GM12878 (cell line): ENCODE measurements around the gene KDELR1. TPM values are rescaled to one million over a fixed set of nuclear protein-coding genes. Genes with fewer than 3 reads are reported as not detected.

Experiments
- ATAC-seq: fragments of 200-7000 bp; cut with Tn5 transposase; 3 replicates; pipeline ENCODE4 v1.9.1; 2020; ENCODE audit warnings: mild to moderate bottlenecking, moderate library complexity
- BruUV-seq: library from RNA; stranded (reverse); fragments of 400-500 nt; replicated peaks from 2 replicates; lab custom pipeline; 2021; lab: Mats Ljungman, UMichigan
- CTCF ChIA-PET: fragments of 300-600 bp; sonication (Branson Sonifier 250); formaldehyde crosslinking; extraction: SDS; loops from one replicate; lab custom pipeline; 2021; ENCODE audit warnings: inconsistent platforms; lab: Yijun Ruan, JAX
- POLR2A ChIA-PET: fragments of 350-600 bp; formaldehyde crosslinking; extraction: SDS; loops from one replicate; lab custom pipeline; 2021; ENCODE audit warnings: inconsistent platforms; lab: Charles Lee
- RAD21 ChIA-PET: fragments of 300-600 bp; sonication (Branson Sonifier 250); formaldehyde crosslinking; loops from one replicate; lab custom pipeline; 2023; ENCODE audit warnings: antibody characterized with exemption; ENCODE audit not compliant: unreplicated experiment; lab: Charles Lee
- SMC1A ChIA-PET: fragments of 300-600 bp; sonication (Branson Sonifier 250); formaldehyde crosslinking; loops from one replicate; lab custom pipeline; 2023; ENCODE audit not compliant: unreplicated experiment, uncharacterized antibody; lab: Charles Lee
- DNase-seq: peaks from one replicate; pipeline ENCODE4 v3.0.0-alpha.2; 2011; ENCODE audit warnings: low read depth, low spot score
- FAIRE-seq: peaks from 3 replicates; lab custom pipeline; 2011; peaks lifted over from hg19 to GRCh38; lab: Jason Lieb, UNC
- H2AFZ ChIP-seq: 2 replicates; pipeline ENCODE4 v1.6.0; 2011; ENCODE audit warnings: low read depth, low read length, control low read depth; ENCODE audit not compliant: control insufficient read depth
- H3K27ac ChIP-seq: 2 replicates; pipeline ENCODE4 v1.5.1; 2011; ENCODE audit warnings: control low read depth; ENCODE audit not compliant: control insufficient read depth, insufficient read depth
- H3K27me3 ChIP-seq, 2 experiments: replicated peaks in 1 of 2; 2 replicates each; pipeline versions ENCODE4 v1.6.0 to v1.6.1; 2011; ENCODE audit warnings: low read length in 1 of 2; ENCODE audit not compliant: control insufficient read depth in 2 of 2, insufficient read depth in 2 of 2
- H3K36me3 ChIP-seq, 2 experiments: 2 replicates each; pipeline ENCODE4 v1.5.1; 2011; ENCODE audit warnings: low read length in 1 of 2; ENCODE audit not compliant: control insufficient read depth in 2 of 2, insufficient read depth in 2 of 2
- H3K4me1 ChIP-seq: 2 replicates; pipeline ENCODE4 v1.6.1; 2011; ENCODE audit warnings: mild to moderate bottlenecking, low read length, moderate library complexity, mixed read lengths; ENCODE audit not compliant: control insufficient read depth, insufficient read depth
- H3K4me2 ChIP-seq: 2 replicates; pipeline ENCODE4 v1.6.0; 2011; ENCODE audit warnings: control low read depth; ENCODE audit not compliant: control insufficient read depth, insufficient read depth
- H3K4me3 ChIP-seq: fragments of 200-600 bp; sonication (generic); 2 replicates; pipeline ENCODE4 v1.5.1; 2016
- H3K79me2 ChIP-seq: 2 replicates; pipeline ENCODE4 v1.6.0; 2011; ENCODE audit warnings: low read length; ENCODE audit not compliant: control insufficient read depth, insufficient read depth
- H3K9ac ChIP-seq: 2 replicates; pipeline ENCODE4 v1.8.0; 2011; ENCODE audit warnings: low read length, control low read depth, mixed read lengths; ENCODE audit not compliant: control insufficient read depth, insufficient read depth
- H3K9me3 ChIP-seq: replicated peaks from 3 replicates; pipeline ENCODE4 v1.5.1; 2011; ENCODE audit warnings: mild to moderate bottlenecking, low read length; ENCODE audit not compliant: control insufficient read depth, insufficient read depth
- H4K20me1 ChIP-seq: 2 replicates; pipeline ENCODE4 v1.6.0; 2011; ENCODE audit not compliant: control insufficient read depth, insufficient read depth
- BCL11A ChIP-seq: IDR thresholded peaks from 2 replicates; pipeline ENCODE4 v1.6.1; 2011; ENCODE audit warnings: low read depth, low read length
- CBX5 ChIP-seq: sonication (generic); IDR thresholded peaks from 2 replicates; pipeline ENCODE4 v1.6.1; 2016; ENCODE audit warnings: low read depth, moderate library complexity, mild to moderate bottlenecking, inconsistent platforms
- CEBPB ChIP-seq, 2 experiments: fragments of 150-350 bp in 1 of 2; IDR thresholded peaks; 2 replicates each; pipeline ENCODE4 v1.6.1; 2012 to 2014; ENCODE audit warnings: low read depth in 2 of 2, low read length in 2 of 2, borderline replicate concordance in 1 of 2, inconsistent platforms in 1 of 2
- ESRRA ChIP-seq: IDR thresholded peaks from 2 replicates; pipeline ENCODE4 v1.6.1; 2012; ENCODE audit warnings: mild to moderate bottlenecking, low read length, improper control_type of control experiment
- HDGF ChIP-seq: fragments of 450-650 bp; IDR thresholded peaks from 2 replicates; pipeline ENCODE4 v1.6.1; 2016; ENCODE audit warnings: antibody characterized with exemption
- IKZF2 ChIP-seq, 2 experiments: fragments of 450-650 bp; IDR thresholded peaks; 2 replicates each; pipeline ENCODE4 v1.6.1; 2017; ENCODE audit warnings: mild to moderate bottlenecking in 2 of 2, moderate library complexity in 2 of 2
- MTA2 ChIP-seq: fragments of 450-650 bp; IDR thresholded peaks from 2 replicates; pipeline ENCODE4 v1.6.1; 2016; ENCODE audit warnings: low read depth, mild to moderate bottlenecking, moderate library complexity
- MYB ChIP-seq: fragments of 150-350 bp; IDR thresholded peaks from 2 replicates; pipeline ENCODE4 v1.6.1; 2014; ENCODE audit warnings: mild to moderate bottlenecking, low read depth, low read length, borderline replicate concordance
- MYC ChIP-seq: IDR thresholded peaks from 2 replicates; pipeline ENCODE4 v1.6.1; 2011; ENCODE audit warnings: mild to moderate bottlenecking, low read length, moderate library complexity, inconsistent platforms; ENCODE audit not compliant: insufficient read depth, insufficient replicate concordance, insufficient read length, severe bottlenecking
- PKNOX1 ChIP-seq: fragments of 450-650 bp; IDR thresholded peaks from 2 replicates; pipeline ENCODE4 v1.6.1; 2016; ENCODE audit warnings: mild to moderate bottlenecking
- POLR2A ChIP-seq: IDR thresholded peaks from 2 replicates; pipeline ENCODE4 v1.6.1; 2011; ENCODE audit warnings: low read depth, mild to moderate bottlenecking, low read length
- RAD21 ChIP-seq: IDR thresholded peaks from 2 replicates; pipeline ENCODE4 v1.6.1; 2011; ENCODE audit warnings: mild to moderate bottlenecking, low read depth, low read length, moderate library complexity; ENCODE audit not compliant: insufficient read depth
- SRF ChIP-seq, 2 experiments: IDR thresholded peaks; 2 replicates each; pipeline ENCODE4 v1.6.1; 2011; ENCODE audit warnings: low read depth in 2 of 2, low read length in 2 of 2, mild to moderate bottlenecking in 1 of 2, moderate library complexity in 1 of 2
- ZBTB4 ChIP-seq: fragments of 450-650 bp; formaldehyde crosslinking; IDR thresholded peaks from 2 replicates; pipeline ENCODE4 v1.4.0; 2022; ENCODE audit warnings: mild to moderate bottlenecking, moderate library complexity
- ZBTB40 ChIP-seq: fragments of 450-650 bp; IDR thresholded peaks from 2 replicates; pipeline ENCODE4 v1.6.1; 2016; ENCODE audit warnings: mild to moderate bottlenecking, moderate library complexity, borderline replicate concordance
- WGBS: methylation state at CpG from one replicate; pipeline ENCODE4 v1.1.6; 2016; ENCODE audit warnings: low lambda C conversion rate; ENCODE audit not compliant: insufficient replicate concordance, insufficient coverage; ENCODE audit errors: missing lambda C conversion rate; 5-methylcytosine and 5-hydroxymethylcytosine counted together
- in situ Hi-C: fragments of 300-500 bp; cut with MboI; formaldehyde crosslinking; loops from 9 replicates; pipeline ENCODE4 v1.14.3; 2018; ENCODE audit warnings: mixed read lengths
- intact Hi-C: fragments of 100-400 bp; cut with micrococcal nuclease; formaldehyde crosslinking; loops from one replicate; pipeline ENCODE4 v1.14.2; 2022; ENCODE audit not compliant: unreplicated experiment
- polyA plus RNA-seq, 11 experiments: library from polyadenylated mRNA; depleted of rRNA in 4 of 11; unstranded in 6 of 11; stranded (reverse) in 5 of 11; fragments of >200 nt; fragmentation: Nextera tagmentation in 4 of 11; fragmentation: Illumina TruSeq in 1 of 11; extraction: Ambion mirVana in 4 of 11; extraction: Trizol in 1 of 11; gene quantifications; 1 replicate in 1 of 11; 2 replicates in 10 of 11; pipeline versions ENCODE4 v1.2.1 to v1.2.3, GENCODE V29; 2011 to 2016; ENCODE audit warnings: inconsistent platforms in 2 of 11, missing spikeins in 2 of 11, low read depth in 1 of 11
- total RNA-seq, 4 experiments: library from RNA; depleted of rRNA in 3 of 4; stranded (reverse); fragments of >200 nt in 3 of 4; fragmentation: Illumina TruSeq in 1 of 4; extraction: Trizol in 1 of 4; gene quantifications; 2 replicates each; pipeline versions ENCODE4 v1.2.1 to v1.2.3, GENCODE V29; 2013 to 2021

Gene KDELR1
- total and polyA plus RNA-seq, 10 of the 15 experiments (the other 5 are each of a cell fraction or from before 2014, with no cell fraction given) = 2.3 to 71.0 (median 45.2) TPM

- peaks cover 13 to 16% of the 10 kb centered on the region in 2 experiments for H3K27me3 ChIP-seq
- TF ChIP-seq ESRRA = no peak
- no peak for TF ChIP-seq POLR2A
- TF ChIP-seq CEBPB (IDR thresholded peaks at IDR 0.05; ENCODE audit: borderline replicate concordance in 1 of 2, low read depth in 2 of 2, low read length in 2 of 2) = no peak
- no peak for TF ChIP-seq ZBTB4
- TF ChIP-seq IKZF2 (IDR thresholded peaks at IDR 0.05) = peak in 1 of 2 experiments; percentile 22; a peak in 1 of 4 replicates
- TF ChIP-seq ZBTB40 = peak; percentile 31; the same call in 1 of the 2 replicates
- TF ChIP-seq MYC = no peak
- TF ChIP-seq CBX5 = no peak
- no peak for TF ChIP-seq PKNOX1
- no peak for TF ChIP-seq MYB
- no peak for TF ChIP-seq MTA2
- no peak for TF ChIP-seq BCL11A
- no peak for TF ChIP-seq SRF (IDR thresholded peaks at IDR 0.05; ENCODE audit: low read depth in 2 of 2, low read length in 2 of 2)
- TF ChIP-seq HDGF = peak; percentile 77; the same call in 1 of the 2 replicates
- no peak for TF ChIP-seq RAD21
These were observed 6.1 kb upstream of the KDELR1 start for GRCh38 chr19:48397263-48398101.

More at GRCh38 chr19:48397263-48398101, 6.1 kb upstream of the KDELR1 start:
- ChIA-PET RAD21 (no interaction called here), SMC1A (no interaction called here), POLR2A (no interaction called here), CTCF (no interaction called here)
- Histone ChIP-seq H3K27ac (no peak overlapping the region; the same call in 1 of the 2 replicates), H3K4me3 (peak overlapping the region; percentile 74), H3K4me1 (peaks cover 8% of the 10 kb centered on the region; the same call in 1 of the 2 replicates), H3K9ac (peak overlapping the region; percentile 64), H3K4me2 (peak overlapping the region; percentile 95), H3K9me3 (no peaks in the 10 kb centered on the region), H3K36me3 (no peaks in the 10 kb centered on the region), H4K20me1 (no peaks in the 10 kb centered on the region), H2AFZ (peak overlapping the region; percentile 33), H3K79me2 (no peaks in the 10 kb centered on the region)
- FAIRE-seq = no peak
- 74% methylated on average over 22 of the region's 22 CpGs for WGBS
- no TSS peak for BruUV-seq
- ATAC-seq = no peak
- intact Hi-C loops (no loop called here), in situ Hi-C loops (no loop called here)
- DNase-seq = no peak
